ENCODE data around the gene IAPP.
"Not testable (repeated sequence)": the region's sequence is repeated elsewhere in the genome, so short reads cannot be mapped to it uniquely, and the experiment has no call there.

IAPP gene

DNA sequence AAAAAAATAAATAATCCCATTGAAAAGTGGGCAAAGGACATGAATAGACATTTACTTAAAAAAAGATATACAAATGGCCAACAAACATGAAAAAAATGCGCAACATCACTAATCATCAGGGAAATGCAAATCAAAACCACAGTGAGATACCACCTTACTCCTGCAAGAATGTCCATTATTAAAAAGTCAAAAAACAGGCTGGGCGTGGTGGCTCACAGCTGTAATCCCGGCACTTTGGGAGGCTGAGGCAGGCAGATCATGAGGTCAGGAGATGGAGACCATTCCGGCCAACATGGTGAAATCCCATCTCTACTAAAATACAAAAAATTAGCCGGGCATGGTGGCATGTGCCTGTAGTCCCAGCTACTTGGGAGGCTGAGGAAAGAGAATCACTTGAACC lies 8.6 kb downstream of the IAPP start:
- not testable (repeated sequence) for DNase-seq

DNA sequence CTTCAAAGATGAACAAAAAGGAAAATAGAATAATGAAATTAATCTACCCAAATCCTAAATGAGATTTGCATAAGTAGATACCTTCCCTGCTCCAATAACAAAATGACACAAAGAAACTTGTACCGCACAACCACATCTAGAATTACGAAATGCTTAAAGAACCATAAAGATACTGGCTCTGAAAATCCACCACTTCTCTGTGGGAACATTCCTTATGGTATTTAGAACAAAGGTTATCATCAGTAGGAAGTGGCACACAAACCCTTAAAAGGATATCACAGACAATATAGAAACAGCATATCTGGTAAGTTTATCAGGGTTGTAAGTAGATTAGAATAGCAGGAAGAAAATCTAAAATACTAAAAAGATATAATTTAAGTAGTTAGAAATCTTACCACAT lies 11.6 kb downstream of the IAPP start:
- no peak for DNase-seq

DNA sequence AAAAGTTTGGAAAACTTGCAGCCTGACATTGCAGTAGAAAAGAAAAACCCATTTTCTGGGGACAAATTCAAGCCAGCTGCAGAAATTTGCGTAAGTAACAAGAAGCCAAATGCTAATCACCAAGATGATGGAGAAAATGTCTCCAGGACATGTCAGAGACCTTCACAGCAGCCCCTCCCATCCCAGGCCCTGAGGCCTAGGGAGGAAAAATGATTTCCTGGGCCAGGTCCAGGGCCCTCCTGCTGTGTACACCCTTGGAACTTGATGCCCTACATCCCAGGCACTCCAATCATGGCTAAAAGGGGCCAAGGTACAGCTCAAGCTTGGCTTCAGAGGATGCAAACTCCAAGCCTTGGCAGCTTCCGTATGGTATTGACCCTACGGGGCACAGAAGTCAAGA lies 14.5 kb downstream of the IAPP start:
- DNase-seq, result no peak

DNA sequence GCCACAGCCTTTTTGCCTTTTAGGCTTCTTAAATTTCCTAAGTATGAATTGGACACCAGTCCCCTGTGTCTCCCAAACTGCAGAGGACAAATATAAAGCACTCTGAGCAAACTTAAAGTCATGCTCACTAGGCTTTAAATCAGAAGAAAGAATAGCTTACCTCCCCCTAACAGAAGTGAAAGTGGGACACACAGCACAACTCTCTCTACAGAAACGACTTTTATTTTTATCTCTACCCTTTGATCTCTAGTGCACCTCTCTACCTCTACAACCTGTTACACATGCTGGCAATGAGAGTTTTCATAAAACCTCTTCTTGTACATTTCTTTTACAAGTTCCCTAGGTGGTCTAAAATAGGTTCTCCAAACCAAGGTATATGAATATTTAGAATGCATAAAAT lies 19.7 kb downstream of the IAPP start:
- no peak for DNase-seq

DNA sequence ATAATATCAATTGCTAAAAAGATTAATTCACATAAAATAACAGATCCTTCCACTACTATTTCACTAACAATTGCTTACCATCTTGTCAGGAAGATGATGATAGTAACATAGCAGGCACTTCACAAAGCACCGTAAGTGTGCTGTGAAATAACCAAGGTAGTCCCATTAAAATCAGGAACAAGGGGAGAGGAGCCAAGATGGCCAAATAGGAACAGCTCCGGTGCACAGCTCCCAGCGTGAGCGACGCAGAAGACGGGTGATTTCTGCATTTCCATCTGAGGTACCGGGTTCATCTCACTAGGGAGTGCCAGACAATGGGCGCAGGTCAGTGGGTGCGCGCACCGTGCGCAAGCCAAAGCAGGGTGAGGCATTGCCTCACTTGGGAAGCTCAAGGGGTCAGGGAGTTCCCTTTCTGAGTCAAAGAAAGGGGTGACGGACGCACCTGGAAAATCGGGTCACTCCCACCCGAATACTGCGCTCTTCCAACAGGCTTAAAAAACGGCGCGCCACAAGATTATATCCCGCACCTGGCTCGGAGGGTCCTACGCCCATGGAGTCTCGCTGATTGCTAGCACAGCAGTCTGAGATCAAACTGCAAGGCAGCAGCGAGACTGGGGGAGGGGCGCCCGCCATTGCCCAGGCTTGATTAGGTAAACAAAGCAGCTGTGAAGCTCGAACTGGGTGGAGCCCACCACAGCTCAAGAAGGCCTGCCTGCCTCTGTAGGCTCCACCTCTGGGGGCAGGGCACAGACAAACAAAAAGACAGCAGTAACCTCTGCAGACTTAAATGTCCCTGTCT lies 22.3 kb downstream of the IAPP start:
- not testable (repeated sequence) for DNase-seq

DNA sequence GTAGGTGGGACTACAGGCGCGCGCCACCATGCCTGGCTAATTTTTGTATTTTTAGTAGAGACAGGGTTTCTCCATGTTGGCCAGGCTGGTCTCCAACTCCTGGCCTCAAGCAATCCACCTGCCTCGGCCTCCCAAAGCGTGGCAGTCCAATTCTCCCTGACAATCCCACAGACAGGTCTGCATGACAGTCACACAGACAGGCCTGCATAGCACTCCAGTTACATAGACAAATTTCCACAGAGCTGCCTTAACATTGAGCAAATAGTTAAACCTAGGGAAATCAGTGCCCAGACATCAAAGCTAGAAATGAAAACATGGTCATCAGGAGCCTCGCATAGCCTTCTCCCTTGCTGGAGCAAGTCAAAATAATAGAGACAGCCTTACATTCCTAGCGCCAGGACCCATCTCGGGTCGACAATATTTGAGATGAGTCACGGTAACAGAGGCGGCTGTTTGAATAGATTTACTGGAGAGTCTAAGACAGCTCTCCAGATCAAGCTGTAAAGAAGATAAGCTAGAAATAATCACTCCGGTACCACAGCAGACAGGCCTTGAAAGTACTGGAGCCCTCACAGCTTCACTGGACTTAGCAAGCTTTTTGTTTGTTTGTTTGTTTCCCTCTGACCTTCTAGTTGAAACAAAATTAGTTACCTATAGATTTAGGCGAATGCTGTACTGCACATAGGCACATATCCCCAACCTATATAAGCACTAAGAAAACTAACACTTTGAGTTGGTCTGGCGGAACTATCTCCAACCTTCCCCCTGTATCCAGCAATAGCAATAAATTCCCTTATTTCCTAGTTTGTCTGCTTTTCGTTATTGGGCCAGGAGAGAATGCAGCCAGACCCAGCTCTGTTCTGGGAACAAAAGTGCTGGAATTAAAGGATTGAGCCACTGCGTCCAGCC lies 40.9 kb downstream of the IAPP start:
- no peak for DNase-seq

GRCh38 chr12:21416511-21417121 lies 43.9 kb downstream of the IAPP start:
- DNase-seq, result no peak

DNA sequence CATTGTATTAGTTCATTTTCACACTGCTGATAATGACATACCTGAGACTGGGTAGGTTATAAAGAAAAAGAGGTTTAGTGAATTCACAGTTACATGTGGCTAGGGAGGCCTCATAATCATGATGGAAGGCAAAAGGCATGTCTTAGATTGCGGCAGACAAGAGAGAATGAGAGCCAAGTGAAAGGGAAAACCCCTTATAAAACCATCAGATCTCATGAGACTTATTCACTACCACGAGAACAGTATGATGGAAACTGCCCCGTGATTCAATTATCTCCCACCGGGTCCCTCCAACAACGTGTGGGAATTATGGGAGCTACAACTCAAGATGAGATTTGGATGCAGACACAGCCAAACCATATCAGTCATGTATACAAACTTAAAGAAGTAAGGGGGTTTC lies 45.7 kb downstream of the IAPP start:
- DNase-seq, result not testable (repeated sequence)

DNA sequence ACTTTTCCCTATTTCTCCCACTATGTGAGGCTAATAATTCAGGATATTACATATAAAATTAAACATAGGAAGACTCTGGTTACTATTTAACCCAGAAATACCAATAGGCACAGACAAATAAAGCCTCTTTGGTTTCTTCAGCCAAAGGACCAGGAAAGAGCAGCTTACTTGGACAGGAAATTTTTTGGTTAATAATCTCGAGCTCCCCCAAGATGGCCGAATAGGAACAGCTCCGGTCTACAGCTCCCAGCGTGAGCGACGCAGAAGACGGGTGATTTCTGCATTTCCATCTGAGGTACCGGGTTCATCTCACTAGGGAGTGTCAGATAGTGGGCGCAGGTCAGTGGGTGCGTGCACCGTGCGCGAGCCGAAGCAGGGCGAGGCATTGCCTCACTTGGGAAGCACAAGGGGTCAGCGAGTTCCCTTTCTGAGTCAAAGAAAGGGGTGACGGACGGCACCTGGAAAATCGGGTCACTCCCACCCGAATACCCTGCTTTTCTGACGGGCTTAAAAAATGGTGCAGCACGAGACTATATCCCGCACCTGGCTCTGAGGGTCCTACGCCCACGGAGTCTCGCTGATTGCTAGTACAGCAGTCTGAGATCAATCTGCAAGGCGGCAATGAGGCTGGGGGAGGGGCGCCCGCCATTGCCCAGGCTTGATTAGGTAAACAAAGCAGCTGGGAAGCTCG lies 46.5 kb downstream of the IAPP start:
- DNase-seq, result not testable (repeated sequence)

GRCh38 chr12:21428241-21428640 lies 55.5 kb downstream of the IAPP start:
- DNase-seq, result no peak

All from NCI-H524 treated with DMSO at 0.1 percent for 48 hours (cell line).